Mesothelial cell of epicardium (in vitro differentiated cells): ENCODE results near the gene NEUROG1. TPM values are rescaled to one million over a fixed set of nuclear protein-coding genes. Genes with fewer than 3 reads are reported as not detected.
A peak's percentile ranks its signal among the peaks of the same experiment; 100 is the strongest.

Experiments
- DNase-seq, 2 experiments: peaks; one replicate each; pipeline ENCODE4 v3.0.0; 2021; ENCODE audit warnings: low spot score in 2 of 2; ENCODE audit not compliant: unreplicated experiment in 2 of 2
- H3K27ac Mint-ChIP-seq: 2 replicates; pipeline ENCODE4 v1.8.0; 2021; ENCODE audit warnings: mixed read lengths
- H3K27me3 Mint-ChIP-seq: 2 replicates; pipeline ENCODE4 v1.8.0; 2021; ENCODE audit warnings: low read depth, mixed read lengths
- H3K36me3 Mint-ChIP-seq: 2 replicates; pipeline ENCODE4 v1.8.0; 2021; ENCODE audit warnings: mixed read lengths
- H3K4me1 Mint-ChIP-seq: 2 replicates; pipeline ENCODE4 v1.8.0; 2021; ENCODE audit warnings: mixed read lengths
- H3K4me3 Mint-ChIP-seq: 2 replicates; pipeline ENCODE4 v1.8.0; 2021; ENCODE audit warnings: mild to moderate bottlenecking, moderate library complexity, mixed read lengths
- H3K9me3 Mint-ChIP-seq: 2 replicates; pipeline ENCODE4 v1.8.0; 2021; ENCODE audit warnings: mixed read lengths
- CTCF ChIP-seq: fragments of 200-600 bp; sonication (generic); IDR thresholded peaks from one replicate; pipeline ENCODE4 v1.5.0; 2021; ENCODE audit warnings: antibody characterized with exemption; ENCODE audit not compliant: unreplicated experiment
- total RNA-seq: library from RNA; stranded (reverse); gene quantifications from 3 replicates; pipeline ENCODE4 v1.2.1, GENCODE V29; 2021

Gene NEUROG1
- total RNA-seq, 1 donor from 2014 or later: not detected

- no peak for TF ChIP-seq CTCF
- Mint-ChIP-seq H3K4me1 (peaks cover 29% of the 10 kb centered on the region), H3K27me3 (no peaks in the 10 kb centered on the region), H3K36me3 (peaks cover 5% of the 10 kb centered on the region), H3K9me3 (no peaks in the 10 kb centered on the region), H3K4me3 (no peak overlapping the region), H3K27ac (no peak overlapping the region)
- no peak for DNase-seq
Observed at GRCh38 chr5:135570453-135570764, 34.6 kb upstream of the NEUROG1 start.

DNA sequence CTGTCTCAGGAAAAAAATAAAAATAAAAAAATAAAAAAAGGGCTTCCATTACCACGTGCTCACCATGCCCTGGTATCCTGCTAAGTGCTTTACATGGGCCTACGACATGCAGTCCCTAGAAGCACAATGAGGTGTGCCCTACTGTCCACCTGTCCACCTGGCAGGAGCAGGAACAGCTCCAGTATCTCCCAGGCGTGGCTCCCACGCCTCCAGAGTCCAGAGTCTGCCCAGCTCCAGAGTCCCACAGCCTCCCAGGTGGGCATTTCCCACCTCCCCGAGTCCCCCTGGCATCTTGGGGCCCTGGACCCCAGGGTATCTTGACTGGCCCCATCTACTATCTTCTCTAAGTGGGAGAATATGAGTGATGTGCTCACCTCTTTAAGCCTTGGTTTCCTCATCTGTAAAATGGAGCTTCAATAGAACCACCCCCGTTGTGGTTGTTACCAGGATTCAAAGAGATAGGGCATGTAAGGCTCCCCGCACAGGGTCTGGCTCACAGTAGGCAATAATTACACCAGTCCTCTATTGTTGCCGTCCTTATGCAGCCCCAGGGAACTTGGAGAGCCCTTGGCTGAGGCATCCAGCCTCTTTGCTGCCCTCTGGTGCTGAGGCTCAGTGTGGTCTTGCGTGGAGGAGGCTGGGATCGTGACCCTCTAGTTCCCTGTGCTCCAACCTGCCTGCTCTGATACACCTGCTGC is 34.1 kb upstream of the NEUROG1 start:
- H3K4me1 Mint-ChIP-seq: peaks cover 33% of the 10 kb centered on the region
- no peak overlapping the region for H3K27ac Mint-ChIP-seq
- no peak for TF ChIP-seq CTCF
- DNase-seq: no peak
- H3K4me3 Mint-ChIP-seq: no peak overlapping the region
- H3K36me3 Mint-ChIP-seq: peaks cover 5% of the 10 kb centered on the region
- no peaks in the 10 kb centered on the region for H3K27me3 Mint-ChIP-seq
- H3K9me3 Mint-ChIP-seq: no peaks in the 10 kb centered on the region

- no peak for TF ChIP-seq CTCF
- no peaks in the 10 kb centered on the region for H3K27me3 Mint-ChIP-seq
- no peak for DNase-seq
- no peaks in the 10 kb centered on the region for H3K9me3 Mint-ChIP-seq
- no peak overlapping the region for H3K4me3 Mint-ChIP-seq
- H3K36me3 Mint-ChIP-seq: peaks cover 5% of the 10 kb centered on the region
- H3K4me1 Mint-ChIP-seq: peaks cover 33% of the 10 kb centered on the region
- H3K27ac Mint-ChIP-seq: no peak overlapping the region
Observed at GRCh38 chr5:135568923-135569360, 33.2 kb upstream of the NEUROG1 start.

DNA sequence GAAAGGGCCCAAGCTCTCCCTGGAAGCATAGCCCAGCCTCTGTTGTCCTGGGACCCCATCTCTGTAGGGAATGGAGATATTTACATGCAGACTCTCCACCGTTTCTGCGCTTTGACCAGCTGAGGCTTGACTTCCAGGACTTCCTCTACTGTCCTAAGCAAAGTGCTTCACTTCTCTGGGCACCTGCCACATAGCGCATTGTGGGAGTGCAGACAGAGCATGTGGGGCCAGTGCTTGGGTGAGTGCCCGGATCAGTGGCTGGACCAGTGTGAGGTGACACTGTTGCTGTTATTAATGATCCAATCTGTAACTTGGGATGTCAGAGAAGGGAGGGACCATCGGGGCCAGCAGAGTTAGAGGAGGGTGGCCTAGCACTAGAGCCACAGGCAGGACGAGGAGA is 32.5 kb upstream of the NEUROG1 start:
- no peaks in the 10 kb centered on the region for H3K27me3 Mint-ChIP-seq
- peaks cover 33% of the 10 kb centered on the region for H3K4me1 Mint-ChIP-seq
- peak overlapping the region; percentile 23 for H3K27ac Mint-ChIP-seq
- H3K36me3 Mint-ChIP-seq: peaks cover 5% of the 10 kb centered on the region
- no peak overlapping the region for H3K4me3 Mint-ChIP-seq
- no peaks in the 10 kb centered on the region for H3K9me3 Mint-ChIP-seq
- no peak for DNase-seq
- no peak for TF ChIP-seq CTCF

- H3K27me3 Mint-ChIP-seq: no peaks in the 10 kb centered on the region
- DNase-seq: no peak
- H3K4me3 Mint-ChIP-seq: no peak overlapping the region
- no peak for TF ChIP-seq CTCF
- peaks cover 33% of the 10 kb centered on the region for H3K4me1 Mint-ChIP-seq
- H3K27ac Mint-ChIP-seq: no peak overlapping the region
- H3K36me3 Mint-ChIP-seq: peaks cover 5% of the 10 kb centered on the region
- no peaks in the 10 kb centered on the region for H3K9me3 Mint-ChIP-seq
Observed at GRCh38 chr5:135567661-135568060, 31.9 kb upstream of the NEUROG1 start.
